Measurements from ENCODE around the gene TMEM248.
A peak's percentile ranks its signal among the peaks of the same experiment; 100 is the strongest.
"Not testable (repeated sequence)": the region's sequence is repeated elsewhere in the genome, so short reads cannot be mapped to it uniquely, and the experiment has no call there.

TMEM248 gene

GRCh38 chr7:66912195-66912594 is 8.8 kb upstream of the TMEM248 start:
- H3K9ac ChIP-seq (ENCODE audit: insufficient read length, low read depth), result no peak overlapping the region
- no peak for DNase-seq (ENCODE audit: low read depth, low spot score)
- H3K9me3 ChIP-seq (ENCODE audit: insufficient read depth, low read length), result no peaks in the 10 kb centered on the region
- TF ChIP-seq ZNF274 (IDR thresholded peaks at IDR 0.05; ENCODE audit: low read depth, low read length) (no peak), SUZ12 (IDR thresholded peaks at IDR 0.05; ENCODE audit: extremely low read depth, insufficient read depth, insufficient read length) (no peak), YY1 (IDR thresholded peaks at IDR 0.05; ENCODE audit: insufficient read depth, insufficient read length) (no peak)
- H3K4me1 ChIP-seq (ENCODE audit: insufficient read depth, insufficient read length), result no peaks in the 10 kb centered on the region
- no peak overlapping the region for H3K4me3 ChIP-seq (ENCODE audit: insufficient read length, low read depth)
- H3K36me3 ChIP-seq (ENCODE audit: insufficient read depth, insufficient read length, low read length), result no peaks in the 10 kb centered on the region
- no peaks in the 10 kb centered on the region for H3K27me3 ChIP-seq (ENCODE audit: insufficient read depth, insufficient read length)

GRCh38 chr7:66913118-66914037 is 7.6 kb upstream of the TMEM248 start:
- no peak for TF ChIP-seq ZNF274 (IDR thresholded peaks at IDR 0.05; ENCODE audit: low read depth, low read length)
- TF ChIP-seq YY1 (IDR thresholded peaks at IDR 0.05; ENCODE audit: insufficient read depth, insufficient read length), result no peak
- no peak for TF ChIP-seq SUZ12 (IDR thresholded peaks at IDR 0.05; ENCODE audit: extremely low read depth, insufficient read depth, insufficient read length)
- H3K36me3 ChIP-seq (ENCODE audit: insufficient read depth, insufficient read length, low read length), result no peaks in the 10 kb centered on the region
- no peak overlapping the region for H3K4me3 ChIP-seq (ENCODE audit: insufficient read length, low read depth)
- H3K4me1 ChIP-seq (ENCODE audit: insufficient read depth, insufficient read length), result no peaks in the 10 kb centered on the region
- H3K9me3 ChIP-seq (ENCODE audit: insufficient read depth, low read length), result no peaks in the 10 kb centered on the region
- no peak for DNase-seq (ENCODE audit: low read depth, low spot score)
- H3K9ac ChIP-seq (ENCODE audit: insufficient read length, low read depth), result no peak overlapping the region
- no peaks in the 10 kb centered on the region for H3K27me3 ChIP-seq (ENCODE audit: insufficient read depth, insufficient read length)

GRCh38 chr7:66917904-66918303 is 3.1 kb upstream of the TMEM248 start:
- not testable (repeated sequence) for H3K9ac ChIP-seq (ENCODE audit: insufficient read length, low read depth); DNase-seq (ENCODE audit: low read depth, low spot score); H3K4me3 ChIP-seq (ENCODE audit: insufficient read length, low read depth); H3K27me3 ChIP-seq (ENCODE audit: insufficient read depth, insufficient read length); H3K4me1 ChIP-seq (ENCODE audit: insufficient read depth, insufficient read length); H3K36me3 ChIP-seq (ENCODE audit: insufficient read depth, insufficient read length, low read length); H3K9me3 ChIP-seq (ENCODE audit: insufficient read depth, low read length)

- no peak for TF ChIP-seq SUZ12 (IDR thresholded peaks at IDR 0.05; ENCODE audit: extremely low read depth, insufficient read depth, insufficient read length)
- TF ChIP-seq YY1 (IDR thresholded peaks at IDR 0.05; ENCODE audit: insufficient read depth, insufficient read length), result no peak
- Histone ChIP-seq H3K27me3 (ENCODE audit: insufficient read depth, insufficient read length) (no peaks in the 10 kb centered on the region), H3K9me3 (ENCODE audit: insufficient read depth, low read length) (no peaks in the 10 kb centered on the region), H3K4me3 (ENCODE audit: insufficient read length, low read depth) (no peak overlapping the region), H3K9ac (ENCODE audit: insufficient read length, low read depth) (no peak overlapping the region), H3K36me3 (ENCODE audit: insufficient read depth, insufficient read length, low read length) (peaks cover 19% of the 10 kb centered on the region), H3K4me1 (ENCODE audit: insufficient read depth, insufficient read length) (no peaks in the 10 kb centered on the region)
- no peak for DNase-seq (ENCODE audit: low read depth, low spot score)
Measured at GRCh38 chr7:66919304-66919703, 1.7 kb upstream of the TMEM248 start.

- H3K9ac ChIP-seq (ENCODE audit: insufficient read length, low read depth), result no peak overlapping the region
- H3K9me3 ChIP-seq (ENCODE audit: insufficient read depth, low read length), result no peaks in the 10 kb centered on the region
- H3K4me3 ChIP-seq (ENCODE audit: insufficient read length, low read depth), result no peak overlapping the region
- H3K36me3 ChIP-seq (ENCODE audit: insufficient read depth, insufficient read length, low read length), result peaks cover 19% of the 10 kb centered on the region
- no peak for TF ChIP-seq SUZ12 (IDR thresholded peaks at IDR 0.05; ENCODE audit: extremely low read depth, insufficient read depth, insufficient read length)
- DNase-seq (ENCODE audit: low read depth, low spot score), result no peak
- no peaks in the 10 kb centered on the region for H3K27me3 ChIP-seq (ENCODE audit: insufficient read depth, insufficient read length)
- H3K4me1 ChIP-seq (ENCODE audit: insufficient read depth, insufficient read length), result no peaks in the 10 kb centered on the region
Measured at GRCh38 chr7:66919704-66920103, 1.3 kb upstream of the TMEM248 start.

GRCh38 chr7:66920256-66920655 is 769 bp upstream of the TMEM248 start:
- Histone ChIP-seq H3K4me3 (ENCODE audit: insufficient read length, low read depth) (peak overlapping the region; percentile 99), H3K9ac (ENCODE audit: insufficient read length, low read depth) (no peak overlapping the region), H3K36me3 (ENCODE audit: insufficient read depth, insufficient read length, low read length) (peaks cover 24% of the 10 kb centered on the region), H3K9me3 (ENCODE audit: insufficient read depth, low read length) (no peaks in the 10 kb centered on the region), H3K4me1 (ENCODE audit: insufficient read depth, insufficient read length) (no peaks in the 10 kb centered on the region), H3K27me3 (ENCODE audit: insufficient read depth, insufficient read length) (no peaks in the 10 kb centered on the region)
- DNase-seq (ENCODE audit: low read depth, low spot score), result no peak
- TF ChIP-seq ZNF274 (IDR thresholded peaks at IDR 0.05; ENCODE audit: low read depth, low read length), result no peak
- TF ChIP-seq SUZ12 (IDR thresholded peaks at IDR 0.05; ENCODE audit: extremely low read depth, insufficient read depth, insufficient read length), result no peak
- TF ChIP-seq YY1 (IDR thresholded peaks at IDR 0.05; ENCODE audit: insufficient read depth, insufficient read length), result no peak

GRCh38 chr7:66921396-66921917 is 432 bp downstream of the TMEM248 start:
- Histone ChIP-seq H3K27me3 (ENCODE audit: insufficient read depth, insufficient read length) (no peaks in the 10 kb centered on the region), H3K9ac (ENCODE audit: insufficient read length, low read depth) (peak overlapping the region; percentile 99), H3K4me1 (ENCODE audit: insufficient read depth, insufficient read length) (no peaks in the 10 kb centered on the region), H3K4me3 (ENCODE audit: insufficient read length, low read depth) (peak overlapping the region; percentile 99), H3K9me3 (ENCODE audit: insufficient read depth, low read length) (no peaks in the 10 kb centered on the region), H3K36me3 (ENCODE audit: insufficient read depth, insufficient read length, low read length) (peaks cover 27% of the 10 kb centered on the region)
- TF ChIP-seq SUZ12 (IDR thresholded peaks at IDR 0.05; ENCODE audit: extremely low read depth, insufficient read depth, insufficient read length) (no peak), YY1 (IDR thresholded peaks at IDR 0.05; ENCODE audit: insufficient read depth, insufficient read length) (no peak), ZNF274 (IDR thresholded peaks at IDR 0.05; ENCODE audit: low read depth, low read length) (no peak)
- no peak for DNase-seq (ENCODE audit: low read depth, low spot score)
